Progenitor cell of endocrine pancreas (in vitro differentiated cells): ENCODE results near the gene SLC9A3. TPM values are rescaled to one million over a fixed set of nuclear protein-coding genes. Genes with fewer than 3 reads are reported as not detected.

ENCODE experiments used
- DNase-seq: peaks from one replicate; pipeline ENCODE4 v3.0.0; 2021; ENCODE audit warnings: low spot score; ENCODE audit not compliant: unreplicated experiment
- H3K27ac Mint-ChIP-seq: 2 replicates; pipeline ENCODE4 v1.8.0; 2021; ENCODE audit warnings: mild to moderate bottlenecking, moderate library complexity, mixed read lengths
- H3K27me3 Mint-ChIP-seq: 2 replicates; pipeline ENCODE4 v1.8.0; 2021; ENCODE audit warnings: mixed read lengths
- H3K36me3 Mint-ChIP-seq: 2 replicates; pipeline ENCODE4 v1.8.0; 2022; ENCODE audit warnings: mixed read lengths; ENCODE audit not compliant: insufficient read depth
- H3K4me1 Mint-ChIP-seq: 2 replicates; pipeline ENCODE4 v1.8.0; 2021; ENCODE audit warnings: low read depth, mixed read lengths
- H3K4me3 Mint-ChIP-seq: 2 replicates; pipeline ENCODE4 v1.8.0; 2021; ENCODE audit warnings: low read depth, mild to moderate bottlenecking, moderate library complexity, mixed read lengths
- H3K9me3 Mint-ChIP-seq: 2 replicates; pipeline ENCODE4 v1.8.0; 2021; ENCODE audit warnings: low read depth, mixed read lengths
- total RNA-seq: library from RNA; stranded (reverse); gene quantifications from 2 replicates; pipeline ENCODE4 v1.2.1, GENCODE V29; 2021
- TF ChIP-seq, protein P1 (sequence below): fragments of 200-600 bp; sonication (generic); IDR thresholded peaks from one replicate; pipeline ENCODE4 v1.5.0; 2021; ENCODE audit warnings: antibody characterized with exemption, mild to moderate bottlenecking; ENCODE audit not compliant: unreplicated experiment

The SLC9A3 gene
- total RNA-seq, 1 donor from 2014 or later = 1.7 TPM

DNA sequence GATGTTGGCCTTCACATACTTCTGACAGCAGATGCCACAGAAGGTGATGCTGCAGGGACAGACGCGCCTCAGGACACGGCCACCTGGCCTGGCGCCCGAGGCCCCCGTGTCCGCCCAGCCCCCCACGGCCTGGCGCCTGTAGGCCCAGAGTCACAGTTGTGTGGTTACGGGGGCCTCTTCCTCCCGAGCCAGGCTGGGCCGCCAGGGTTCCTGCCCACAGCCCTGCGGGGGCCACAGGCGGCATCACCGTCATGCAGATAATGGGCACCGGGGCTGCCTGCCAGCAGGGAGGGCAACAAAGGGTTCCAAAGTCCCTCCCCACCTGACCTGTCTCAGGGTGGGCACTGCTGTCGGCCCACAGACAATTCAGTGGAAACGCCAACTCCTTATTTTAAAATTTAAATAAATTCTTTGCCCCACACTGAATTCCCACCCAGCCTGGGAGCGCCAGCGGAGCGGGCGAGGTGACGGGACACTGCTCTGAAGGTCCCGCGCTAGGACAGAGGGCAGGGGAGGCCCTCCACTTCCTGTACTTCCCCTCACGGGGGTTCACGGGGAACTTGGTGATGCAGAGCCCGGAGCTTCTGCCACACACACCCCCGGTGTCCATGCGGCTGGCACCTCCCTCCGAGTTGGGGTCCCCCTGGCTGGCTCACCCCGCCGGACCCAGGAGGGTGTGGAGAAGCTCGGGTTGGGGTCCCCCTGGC, 40.7 kb downstream of the SLC9A3 start:
- Mint-ChIP-seq H3K9me3 (no peaks in the 10 kb centered on the region), H3K4me3 (no peak overlapping the region), H3K4me1 (no peaks in the 10 kb centered on the region), H3K27ac (no peak overlapping the region), H3K27me3 (peaks cover 11% of the 10 kb centered on the region), H3K36me3 (no peaks in the 10 kb centered on the region)
- TF ChIP-seq, protein P1, sequence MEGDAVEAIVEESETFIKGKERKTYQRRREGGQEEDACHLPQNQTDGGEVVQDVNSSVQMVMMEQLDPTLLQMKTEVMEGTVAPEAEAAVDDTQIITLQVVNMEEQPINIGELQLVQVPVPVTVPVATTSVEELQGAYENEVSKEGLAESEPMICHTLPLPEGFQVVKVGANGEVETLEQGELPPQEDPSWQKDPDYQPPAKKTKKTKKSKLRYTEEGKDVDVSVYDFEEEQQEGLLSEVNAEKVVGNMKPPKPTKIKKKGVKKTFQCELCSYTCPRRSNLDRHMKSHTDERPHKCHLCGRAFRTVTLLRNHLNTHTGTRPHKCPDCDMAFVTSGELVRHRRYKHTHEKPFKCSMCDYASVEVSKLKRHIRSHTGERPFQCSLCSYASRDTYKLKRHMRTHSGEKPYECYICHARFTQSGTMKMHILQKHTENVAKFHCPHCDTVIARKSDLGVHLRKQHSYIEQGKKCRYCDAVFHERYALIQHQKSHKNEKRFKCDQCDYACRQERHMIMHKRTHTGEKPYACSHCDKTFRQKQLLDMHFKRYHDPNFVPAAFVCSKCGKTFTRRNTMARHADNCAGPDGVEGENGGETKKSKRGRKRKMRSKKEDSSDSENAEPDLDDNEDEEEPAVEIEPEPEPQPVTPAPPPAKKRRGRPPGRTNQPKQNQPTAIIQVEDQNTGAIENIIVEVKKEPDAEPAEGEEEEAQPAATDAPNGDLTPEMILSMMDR = no peak
- DNase-seq = no peak

DNA sequence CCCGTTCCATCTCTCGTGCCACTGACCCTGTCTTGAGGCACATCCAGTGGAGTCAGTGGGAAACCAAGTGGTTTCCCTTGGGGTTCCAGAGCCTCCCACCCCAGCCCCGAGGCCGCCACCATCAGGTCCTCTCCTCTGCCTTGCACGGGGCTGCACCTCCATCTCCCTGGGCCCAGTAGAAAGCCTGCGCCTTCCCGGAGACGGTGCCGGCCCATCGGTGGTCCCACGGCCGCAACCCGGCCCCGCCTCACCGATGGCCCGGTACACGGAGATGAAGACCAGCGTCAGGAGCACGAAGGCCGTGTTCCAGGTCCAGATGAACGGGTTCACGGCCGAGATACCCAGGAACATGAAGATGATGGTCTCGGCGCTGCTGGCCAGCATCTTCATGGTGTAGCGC, 41.2 kb downstream of the SLC9A3 start:
- no peak for DNase-seq
- Mint-ChIP-seq H3K4me1 (no peaks in the 10 kb centered on the region), H3K27ac (no peak overlapping the region), H3K9me3 (no peaks in the 10 kb centered on the region), H3K4me3 (no peak overlapping the region), H3K36me3 (no peaks in the 10 kb centered on the region), H3K27me3 (peaks cover 11% of the 10 kb centered on the region)
- TF ChIP-seq, protein P1 = no peak

DNA sequence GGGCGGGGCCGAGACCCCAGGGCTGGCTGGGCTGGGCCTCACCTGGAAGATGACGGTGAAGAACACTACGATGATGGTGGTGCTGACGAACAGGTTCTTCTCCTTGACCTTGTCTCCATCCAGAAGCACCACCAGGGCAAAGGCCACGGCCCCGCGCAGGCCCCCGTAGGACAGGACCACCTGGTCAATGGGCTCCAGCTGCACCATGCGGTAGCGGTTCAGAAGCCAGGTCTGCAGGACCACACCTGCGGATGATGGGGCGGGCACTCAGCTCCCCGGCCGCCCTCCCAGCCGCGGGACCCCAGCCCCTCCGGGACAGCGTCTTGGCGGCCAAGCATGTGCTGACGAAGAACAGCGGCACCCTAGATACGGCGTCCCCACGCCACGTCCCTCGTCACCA, 41.7 kb downstream of the SLC9A3 start:
- Mint-ChIP-seq H3K9me3 (no peaks in the 10 kb centered on the region), H3K27ac (no peak overlapping the region), H3K36me3 (no peaks in the 10 kb centered on the region), H3K27me3 (peaks cover 11% of the 10 kb centered on the region), H3K4me3 (no peak overlapping the region), H3K4me1 (no peaks in the 10 kb centered on the region)
- TF ChIP-seq, protein P1 = no peak
- no peak for DNase-seq

DNA sequence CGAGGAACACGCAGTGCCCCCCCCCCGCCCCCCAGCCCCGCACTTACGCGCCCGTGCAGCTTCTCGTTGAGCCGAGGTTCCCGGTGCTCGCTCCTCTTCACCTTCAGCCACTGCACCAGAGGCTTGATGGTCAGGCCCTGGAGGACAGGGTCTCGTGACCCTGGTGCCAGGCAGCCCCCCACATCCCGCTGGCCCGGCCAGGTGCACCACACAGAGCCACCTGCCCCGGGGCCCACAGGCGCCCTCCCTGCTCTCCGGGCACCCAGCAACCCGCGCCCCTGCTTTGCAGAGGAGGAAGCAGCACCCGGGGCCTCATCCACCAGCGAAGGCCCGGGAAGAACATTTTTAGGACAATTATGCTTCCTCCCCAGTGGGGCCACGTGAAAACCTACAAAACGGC, 42.2 kb downstream of the SLC9A3 start:
- TF ChIP-seq, protein P1 = no peak
- no peak for DNase-seq
- H3K4me3 Mint-ChIP-seq = no peak overlapping the region
- H3K9me3 Mint-ChIP-seq = no peaks in the 10 kb centered on the region
- no peak overlapping the region for H3K27ac Mint-ChIP-seq
- no peaks in the 10 kb centered on the region for H3K36me3 Mint-ChIP-seq
- H3K4me1 Mint-ChIP-seq = no peaks in the 10 kb centered on the region
- peaks cover 11% of the 10 kb centered on the region for H3K27me3 Mint-ChIP-seq

DNA sequence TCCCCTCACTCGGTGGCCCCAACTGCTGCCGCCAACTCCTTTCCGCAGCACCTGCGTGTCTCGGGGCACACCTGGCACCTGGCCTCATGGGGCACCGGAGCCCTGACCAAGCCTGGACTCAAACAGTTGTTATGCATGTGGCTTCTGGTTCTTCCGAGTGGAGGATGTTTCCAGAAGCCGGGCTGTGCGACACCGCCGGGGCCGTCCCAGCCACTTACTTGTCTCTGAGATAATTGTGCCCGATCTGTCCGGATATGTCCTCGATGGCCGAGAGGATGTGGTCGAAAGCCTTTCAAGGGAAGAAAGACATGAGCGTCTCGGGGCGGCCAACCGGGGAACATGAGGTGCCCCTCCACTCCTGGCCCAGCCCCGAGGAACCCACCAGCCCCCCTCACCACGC, 42.9 kb downstream of the SLC9A3 start:
- H3K27me3 Mint-ChIP-seq = peaks cover 9% of the 10 kb centered on the region
- H3K27ac Mint-ChIP-seq = no peak overlapping the region
- DNase-seq = no peak
- no peaks in the 10 kb centered on the region for H3K9me3 Mint-ChIP-seq
- no peaks in the 10 kb centered on the region for H3K4me1 Mint-ChIP-seq
- TF ChIP-seq, protein P1 = no peak
- H3K36me3 Mint-ChIP-seq = no peaks in the 10 kb centered on the region
- no peak overlapping the region for H3K4me3 Mint-ChIP-seq
